Mucosa of descending colon (tissue), 3 donors: ENCODE measurements around the gene ERO1B. TPM values are rescaled to one million over a fixed set of nuclear protein-coding genes. Genes with fewer than 3 reads are reported as not detected.

Source experiments
- ATAC-seq: fragments of 200-7000 bp; cut with Tn5 transposase; one replicate; pipeline ENCODE4 v1.9.1; 2020; ENCODE audit warnings: mild to moderate bottlenecking, moderate library complexity
- DNase-seq, 3 donors: peaks; one replicate each; pipeline ENCODE4 v3.0.0-alpha.2; 2020
- H3K36me3 ChIP-seq: fragments of 200-600 bp; one replicate; pipeline ENCODE4 v1.8.0; 2021; ENCODE audit warnings: low read depth, mild to moderate bottlenecking
- H3K4me1 ChIP-seq: fragments of 200-600 bp; one replicate; pipeline ENCODE4 v1.8.0; 2021; ENCODE audit warnings: low read depth, mild to moderate bottlenecking
- H3K4me3 ChIP-seq: fragments of 200-600 bp; one replicate; pipeline ENCODE4 v1.8.0; 2021; ENCODE audit warnings: mild to moderate bottlenecking
- H3K9me3 ChIP-seq: fragments of 200-600 bp; one replicate; pipeline ENCODE4 v1.8.0; 2021; ENCODE audit warnings: mild to moderate bottlenecking
- intact Hi-C, 2 donors: fragments of 100-400 bp; cut with DNase I in 1 of 2; cut with micrococcal nuclease in 1 of 2; formaldehyde crosslinking; loops; one replicate each; pipeline versions ENCODE4 v1.11.0 to v1.11.1; 2022; cut with DNase I, micrococcal nuclease
- total RNA-seq, 3 donors: library from RNA; stranded (reverse); fragmentation: NEBNext Ultra II Directional in 2 of 3; extraction: Animal tissue kit (Norgen Biotek cat#: 25700) in 2 of 3; gene quantifications; one replicate each; pipeline versions ENCODE4 v1.2.1 to v1.2.4, GENCODE V29; 2021 to 2023
- TF ChIP-seq, protein P1 (sequence below): fragments of 200-600 bp; IDR thresholded peaks from one replicate; pipeline ENCODE4 v1.8.0; 2022; ENCODE audit warnings: antibody characterized with exemption, mild to moderate bottlenecking
- donor health status: DM: no; HTN: no; CAD: no; lungs with moderate emphysema.
- donor health status: DM: no; HTN: no; CAD: no.
- donor health status: DM: no; HTN: yes; CAD: no.

ERO1B gene
- total RNA-seq, 3 donors from 2014 or later = 1.6 to 8.4 (median 3.0) TPM

DNA sequence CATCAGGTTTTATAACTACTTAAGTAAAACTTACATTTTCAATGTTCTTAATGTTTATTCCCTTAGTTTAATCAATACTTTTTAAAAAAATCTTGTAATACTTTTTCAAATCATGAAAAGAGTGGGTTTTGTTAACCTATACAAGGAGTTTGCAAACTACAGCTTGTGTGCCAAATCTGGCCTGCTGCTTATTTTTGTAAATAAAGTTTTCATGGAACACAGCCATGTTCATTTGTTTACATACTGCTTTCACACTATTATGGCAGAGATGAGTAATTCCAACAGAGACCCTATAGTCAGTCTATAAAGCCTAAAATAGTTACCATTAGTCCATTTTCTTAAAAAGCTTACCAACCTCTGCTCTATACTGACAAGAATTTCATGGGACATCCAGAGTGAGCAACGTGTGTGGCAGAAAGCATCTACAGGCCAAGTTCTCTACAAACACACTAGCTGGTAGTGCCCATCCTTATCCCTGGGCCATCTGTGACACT, 42.6 kb downstream of the ERO1B start:
- intact Hi-C loops = no loop called here
- TF ChIP-seq, protein P1, sequence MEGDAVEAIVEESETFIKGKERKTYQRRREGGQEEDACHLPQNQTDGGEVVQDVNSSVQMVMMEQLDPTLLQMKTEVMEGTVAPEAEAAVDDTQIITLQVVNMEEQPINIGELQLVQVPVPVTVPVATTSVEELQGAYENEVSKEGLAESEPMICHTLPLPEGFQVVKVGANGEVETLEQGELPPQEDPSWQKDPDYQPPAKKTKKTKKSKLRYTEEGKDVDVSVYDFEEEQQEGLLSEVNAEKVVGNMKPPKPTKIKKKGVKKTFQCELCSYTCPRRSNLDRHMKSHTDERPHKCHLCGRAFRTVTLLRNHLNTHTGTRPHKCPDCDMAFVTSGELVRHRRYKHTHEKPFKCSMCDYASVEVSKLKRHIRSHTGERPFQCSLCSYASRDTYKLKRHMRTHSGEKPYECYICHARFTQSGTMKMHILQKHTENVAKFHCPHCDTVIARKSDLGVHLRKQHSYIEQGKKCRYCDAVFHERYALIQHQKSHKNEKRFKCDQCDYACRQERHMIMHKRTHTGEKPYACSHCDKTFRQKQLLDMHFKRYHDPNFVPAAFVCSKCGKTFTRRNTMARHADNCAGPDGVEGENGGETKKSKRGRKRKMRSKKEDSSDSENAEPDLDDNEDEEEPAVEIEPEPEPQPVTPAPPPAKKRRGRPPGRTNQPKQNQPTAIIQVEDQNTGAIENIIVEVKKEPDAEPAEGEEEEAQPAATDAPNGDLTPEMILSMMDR = no peak
- H3K4me3 ChIP-seq = no peak overlapping the region
- no peaks in the 10 kb centered on the region for H3K36me3 ChIP-seq
- H3K9me3 ChIP-seq = no peaks in the 10 kb centered on the region
- H3K4me1 ChIP-seq = no peaks in the 10 kb centered on the region
- ATAC-seq (no peak), DNase-seq (no peak)

DNA sequence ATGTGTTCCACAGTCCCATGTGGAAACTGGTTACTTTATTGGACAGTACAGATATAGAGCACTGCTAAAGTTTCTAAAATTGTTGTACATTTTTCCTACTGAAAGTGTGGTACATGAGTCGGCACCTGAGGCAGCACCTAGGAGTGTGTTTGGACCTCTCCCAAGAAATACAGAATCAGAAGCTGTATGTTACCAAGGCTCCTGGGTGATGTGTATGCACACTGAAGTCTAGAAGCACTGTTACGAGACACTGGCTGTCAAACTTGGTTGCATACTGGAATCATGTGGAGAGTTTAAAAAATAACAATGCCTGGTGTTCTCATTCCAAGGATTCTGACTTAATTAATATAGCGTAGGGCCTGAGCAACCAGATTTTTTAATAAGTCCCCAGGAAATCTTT, 46.6 kb downstream of the ERO1B start:
- no peaks in the 10 kb centered on the region for H3K4me1 ChIP-seq
- TF ChIP-seq, protein P1 = no peak
- ATAC-seq = no peak
- no peaks in the 10 kb centered on the region for H3K9me3 ChIP-seq
- H3K4me3 ChIP-seq = no peak overlapping the region
- intact Hi-C loops = no loop called here
- H3K36me3 ChIP-seq = no peaks in the 10 kb centered on the region
- DNase-seq = no peak

DNA sequence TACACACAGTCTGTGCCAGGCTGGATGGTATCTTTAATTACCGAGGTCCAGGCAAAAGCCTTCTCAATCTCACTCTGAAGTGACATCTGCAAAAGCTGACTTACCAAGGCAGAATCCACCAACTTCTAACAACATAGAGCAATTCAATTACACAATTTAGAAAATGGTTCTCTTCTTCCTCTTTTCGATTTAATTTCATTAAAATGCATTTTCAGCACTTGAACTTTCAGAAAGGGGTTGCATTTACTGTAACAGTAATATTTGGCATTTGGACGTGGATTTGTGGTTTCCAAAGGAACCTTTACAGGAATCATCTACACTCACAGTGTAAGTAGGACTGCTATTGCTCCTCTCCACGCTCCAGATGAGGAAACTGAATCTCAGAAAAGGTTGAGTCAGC, 53.3 kb downstream of the ERO1B start:
- no peak for ATAC-seq
- TF ChIP-seq, protein P1 = no peak

DNA sequence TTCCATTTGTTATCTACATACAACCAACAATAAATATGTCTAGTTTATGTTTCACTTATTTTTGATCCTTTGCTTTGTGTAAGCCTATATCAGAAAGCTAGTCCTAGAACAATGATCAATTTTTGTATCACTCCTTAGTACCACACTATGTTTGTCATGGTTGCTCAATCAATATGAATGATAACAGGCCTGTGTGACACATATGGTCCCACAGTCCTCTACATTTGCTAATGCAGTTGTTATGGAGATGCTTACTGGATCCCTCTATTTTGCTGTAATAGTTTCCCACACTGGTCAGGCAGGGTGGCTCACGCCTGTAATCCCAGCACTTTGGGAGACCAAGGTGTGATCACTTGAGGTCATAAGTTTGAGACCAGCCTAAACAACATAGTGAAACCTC, 59.1 kb downstream of the ERO1B start:
- no peaks in the 10 kb centered on the region for H3K9me3 ChIP-seq
- no peaks in the 10 kb centered on the region for H3K36me3 ChIP-seq
- ATAC-seq (no peak), DNase-seq (no peak)
- intact Hi-C loops = no loop called here
- H3K4me1 ChIP-seq = no peaks in the 10 kb centered on the region
- TF ChIP-seq, protein P1 = no peak
- no peak overlapping the region for H3K4me3 ChIP-seq

More for the DNA sequence above, 53.3 kb downstream of the ERO1B start:
- DNase-seq = no peak
- no peaks in the 10 kb centered on the region for H3K4me1 ChIP-seq
- intact Hi-C loops = no loop called here
- H3K9me3 ChIP-seq = no peaks in the 10 kb centered on the region
- H3K36me3 ChIP-seq = no peaks in the 10 kb centered on the region
- no peak overlapping the region for H3K4me3 ChIP-seq

DNA sequence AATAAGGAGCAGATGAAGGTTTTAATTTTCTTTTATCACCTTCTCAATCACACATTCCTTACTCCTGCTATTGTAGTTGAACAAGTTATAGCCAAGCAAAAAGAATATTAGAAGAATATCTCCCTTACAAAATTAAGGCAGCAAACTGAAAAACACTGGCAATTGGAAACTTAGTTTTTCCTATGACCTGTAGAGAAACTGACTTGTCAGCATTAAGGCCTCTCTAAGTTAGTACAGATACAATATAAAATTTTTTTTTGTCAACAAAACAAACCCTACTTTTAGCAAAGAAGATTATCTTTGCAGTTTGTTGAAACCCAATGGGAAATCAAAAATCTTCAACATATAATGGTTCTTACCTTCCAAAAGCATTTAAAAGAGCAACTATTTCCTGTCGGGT, 61.3 kb downstream of the ERO1B start:
- ATAC-seq (no peak), DNase-seq (no peak)
- Histone ChIP-seq H3K4me1 (no peaks in the 10 kb centered on the region), H3K4me3 (no peak overlapping the region), H3K36me3 (no peaks in the 10 kb centered on the region), H3K9me3 (no peaks in the 10 kb centered on the region)
- intact Hi-C loops = no loop called here
- TF ChIP-seq, protein P1 = no peak

DNA sequence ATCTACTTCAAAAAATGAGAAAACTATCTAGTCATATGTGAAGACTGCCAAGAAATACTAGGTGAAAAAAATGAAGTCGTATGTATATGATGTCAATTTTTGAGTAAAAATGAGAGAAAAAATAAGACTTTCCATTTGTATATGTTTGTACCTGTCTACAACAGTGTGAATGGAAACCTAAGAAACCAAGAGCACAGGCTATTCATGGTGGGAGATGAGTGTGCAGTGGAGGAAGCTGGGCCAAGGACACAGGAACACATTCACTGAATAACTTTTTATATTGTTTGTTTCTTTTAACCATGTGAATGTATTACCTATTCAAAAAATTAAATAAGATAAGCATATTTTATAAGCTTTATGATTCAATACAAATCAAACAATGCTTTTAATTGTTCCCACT, 67.0 kb downstream of the ERO1B start:
- H3K4me3 ChIP-seq = no peak overlapping the region
- no peak for DNase-seq
- no peak for ATAC-seq
- no peaks in the 10 kb centered on the region for H3K9me3 ChIP-seq
- no peaks in the 10 kb centered on the region for H3K4me1 ChIP-seq
- intact Hi-C loops = no loop called here
- H3K36me3 ChIP-seq = no peaks in the 10 kb centered on the region
- TF ChIP-seq, protein P1 = no peak
